ENCODE data around the gene CSNK1E.
A peak's percentile ranks its signal among the peaks of the same experiment; 100 is the strongest.

The CSNK1E gene

DNA sequence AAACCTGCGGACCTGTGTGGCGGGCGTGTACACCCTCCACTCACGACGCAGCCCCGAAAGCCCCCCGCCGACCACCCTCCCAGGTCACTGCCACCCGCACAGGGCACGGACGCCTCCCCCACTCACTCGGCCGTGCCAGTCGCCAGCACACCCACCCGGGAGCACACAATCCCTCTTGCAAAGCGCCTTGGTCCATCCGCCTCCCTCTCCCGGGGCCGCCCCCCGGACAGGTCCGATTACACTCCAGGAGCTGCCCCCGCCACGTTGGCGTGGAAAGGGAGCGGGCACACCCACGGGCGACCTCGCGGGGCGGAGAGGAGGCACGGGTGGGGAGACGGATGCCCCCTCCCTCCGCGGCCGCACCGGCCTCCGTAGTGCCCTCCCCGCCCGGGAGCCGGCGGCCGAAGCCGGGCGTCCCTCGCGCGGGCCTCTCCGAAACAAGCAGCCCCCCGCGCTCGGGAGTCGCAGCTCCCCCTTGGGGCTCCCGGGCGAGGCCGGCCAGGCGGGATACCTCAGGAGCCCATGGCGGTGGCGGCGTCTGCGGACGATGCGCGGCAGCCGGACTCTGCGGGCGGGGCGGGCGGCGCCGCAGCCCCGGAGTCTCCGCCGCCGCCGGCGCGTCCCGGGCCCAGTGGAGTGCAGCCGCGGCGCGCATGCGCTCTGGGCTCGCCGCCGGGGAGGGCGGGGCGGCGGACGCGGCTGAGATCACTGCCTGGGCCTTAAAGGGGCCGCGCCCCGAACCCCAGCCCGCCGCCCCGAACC, 44.7 kb downstream of the CSNK1E start, which contains the start of gene TMEM184B:
Gene TMEM184B, minus strand, starts transcription at position 638 of the 762 bp plus-strand sequence. CDS start 25,049 bp downstream, outside the sequence.
- DNase-seq, result peak; percentile 78

DNA sequence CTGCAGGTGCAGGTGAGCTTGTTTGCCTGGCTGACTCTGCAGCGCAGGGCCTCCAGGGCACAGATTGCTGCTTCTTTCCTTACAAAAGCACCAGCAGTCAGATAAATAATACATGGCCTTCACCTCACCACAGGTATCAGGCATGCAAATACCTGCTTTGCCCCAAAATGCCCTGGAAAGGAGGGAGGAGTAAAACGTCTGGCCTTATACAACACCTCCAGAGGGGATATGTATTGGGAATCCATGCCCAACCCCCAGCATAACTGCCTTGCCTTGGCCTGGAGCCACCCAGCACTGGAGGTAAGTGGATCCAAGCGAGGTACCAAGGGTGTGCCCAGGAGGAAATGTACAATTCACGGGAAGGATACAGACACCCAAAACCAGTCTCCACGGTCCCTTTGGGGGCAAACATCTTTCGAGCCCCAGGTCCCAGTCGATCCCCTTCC, 45.3 kb downstream of the CSNK1E start:
- DNase-seq, result no peak

DNA sequence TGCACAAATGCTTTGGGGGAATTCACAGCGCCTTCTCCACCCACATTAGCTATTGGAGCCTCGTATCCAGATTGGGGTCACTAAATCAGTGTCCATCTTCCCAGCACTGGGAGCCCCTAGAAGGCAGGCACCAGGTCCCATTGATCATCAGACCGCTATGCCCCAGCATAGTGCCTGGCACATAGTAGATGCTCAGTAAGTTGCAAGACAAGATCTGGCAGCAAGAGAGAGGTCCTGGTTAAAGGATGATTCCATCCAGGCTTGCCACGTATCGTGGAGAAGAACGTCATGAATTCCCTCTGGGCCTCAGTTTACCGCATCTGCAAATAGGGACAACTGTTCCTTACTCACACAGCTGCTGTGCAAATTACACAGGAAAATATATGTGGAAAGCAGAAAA, 46.1 kb downstream of the CSNK1E start:
- no peak for DNase-seq

DNA sequence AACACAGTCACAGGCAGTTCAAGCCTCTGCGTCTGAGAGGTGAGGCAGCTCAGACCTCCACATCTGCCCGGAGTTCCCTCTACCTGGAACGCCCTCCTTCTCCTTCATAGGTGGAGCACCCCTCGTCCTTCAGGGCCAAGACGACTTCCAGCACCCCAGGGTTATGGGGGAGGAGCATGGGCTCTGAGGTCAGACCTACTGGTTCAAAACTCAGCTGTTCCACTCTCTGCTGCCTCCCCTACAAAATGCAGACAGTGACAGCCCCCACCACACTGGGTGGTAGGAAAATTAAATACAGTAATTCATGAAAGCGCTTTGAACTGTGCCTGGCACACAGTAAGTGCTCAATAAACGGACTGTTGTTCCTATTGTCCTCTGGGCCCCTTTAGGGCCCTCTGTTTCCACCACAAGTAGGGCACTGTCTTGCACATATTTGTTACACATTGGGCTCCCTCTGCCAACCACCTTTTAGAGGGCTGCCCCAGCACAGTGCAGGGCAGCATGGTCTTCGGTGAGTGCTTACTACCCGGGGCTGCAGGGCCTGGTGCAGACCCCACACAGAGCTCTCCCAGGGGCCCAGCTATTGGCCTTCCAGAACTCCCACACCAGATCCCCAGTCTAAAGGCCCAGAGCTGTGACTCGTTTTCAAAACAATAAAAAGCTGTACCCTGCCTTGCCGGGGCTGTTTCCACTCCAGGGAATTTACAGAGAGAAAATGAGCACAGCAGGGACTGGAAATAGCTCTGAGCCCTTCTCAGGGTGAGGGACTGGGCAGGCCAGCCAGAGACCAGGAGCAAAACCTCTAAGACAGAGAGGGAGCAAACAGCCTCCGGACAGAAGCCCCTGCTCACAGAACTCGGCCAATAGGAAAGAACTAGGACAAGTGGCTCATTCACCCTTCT, 46.9 kb downstream of the CSNK1E start:
- DNase-seq, result no peak

DNA sequence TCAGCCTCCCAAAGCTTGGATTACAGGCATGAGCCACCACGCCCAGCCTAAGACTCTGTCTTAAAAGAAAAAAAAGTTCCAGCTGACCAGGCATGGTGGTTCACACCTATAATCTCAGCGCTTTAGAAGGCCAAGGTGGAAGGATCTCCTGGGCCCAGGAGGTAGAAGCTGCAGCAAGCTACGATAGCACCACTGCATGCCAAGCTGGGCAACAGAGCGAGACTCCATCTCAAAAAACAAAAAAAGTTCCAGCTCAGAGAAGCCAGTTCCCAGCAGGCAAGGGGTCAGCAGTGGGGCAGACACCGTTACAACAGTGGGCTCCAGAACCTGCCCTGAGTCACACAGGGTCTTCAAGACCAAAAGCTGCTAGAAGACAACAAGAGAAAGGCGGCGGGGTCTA, 47.8 kb downstream of the CSNK1E start:
- DNase-seq, result no peak

DNA sequence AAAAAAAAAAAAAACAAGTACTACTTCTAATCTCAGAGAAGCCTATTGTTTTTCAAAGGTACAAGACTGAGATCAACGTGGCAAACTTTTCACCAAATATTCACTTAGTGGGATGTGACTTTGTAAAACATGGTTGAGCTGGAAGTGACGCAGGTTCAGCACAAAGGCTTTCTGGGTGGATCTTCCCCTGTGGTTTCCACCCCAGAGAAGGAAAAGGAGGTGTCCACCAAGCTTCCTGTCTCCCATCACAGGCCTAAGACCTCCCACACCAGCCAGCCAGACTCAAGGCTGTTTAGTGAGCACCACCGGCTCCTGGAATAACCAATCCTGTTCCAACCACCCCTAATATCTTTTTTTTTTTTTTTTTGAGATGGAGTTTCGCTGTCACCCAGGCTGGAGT, 50.1 kb downstream of the CSNK1E start:
- peak; percentile 47 for DNase-seq

DNA sequence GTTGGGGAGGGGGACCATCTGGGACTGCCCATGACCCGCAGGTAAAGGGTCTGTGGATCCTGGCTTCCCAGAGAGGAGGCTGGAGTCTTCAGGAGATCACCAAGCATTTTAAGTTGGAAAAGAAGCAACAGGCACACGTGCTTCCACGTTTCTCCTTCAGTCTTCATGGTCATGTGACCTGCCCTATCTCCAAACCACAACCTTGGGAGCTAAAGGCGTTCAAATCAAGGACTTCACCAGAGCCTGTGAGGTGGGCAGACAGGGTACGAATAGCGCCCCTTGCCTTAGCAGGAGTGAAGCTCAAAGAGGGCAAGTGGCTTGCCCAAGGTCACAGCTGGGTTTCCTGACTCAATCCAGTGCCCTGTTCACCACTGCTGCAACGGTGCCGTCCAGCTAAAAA, 51.1 kb downstream of the CSNK1E start:
- DNase-seq, result no peak

DNA sequence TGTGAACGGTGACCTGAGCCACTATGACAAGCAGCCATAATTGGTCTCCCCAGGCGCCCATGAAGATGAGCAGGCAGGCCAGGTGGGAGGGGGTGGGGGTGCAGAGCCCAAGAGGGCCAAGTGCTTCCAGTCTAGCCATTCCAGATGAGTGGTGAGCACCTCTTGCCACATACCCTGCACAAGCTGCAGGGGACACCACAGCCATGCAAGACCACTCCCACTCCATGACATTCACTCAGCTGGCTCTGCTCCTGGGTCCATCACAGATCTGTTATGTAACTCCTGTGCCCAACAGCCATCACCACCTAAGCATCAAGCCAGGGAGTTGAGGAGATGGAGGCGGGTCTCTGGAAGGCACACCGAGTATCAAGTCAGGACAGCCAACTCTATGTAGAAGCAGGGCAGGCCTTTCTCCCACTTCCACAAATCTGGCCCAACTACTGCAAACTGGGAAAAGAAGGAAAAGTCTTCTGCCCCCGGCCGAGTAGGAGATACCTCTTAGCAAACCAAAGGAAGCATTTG, 52.9 kb downstream of the CSNK1E start:
- DNase-seq, result no peak

DNA sequence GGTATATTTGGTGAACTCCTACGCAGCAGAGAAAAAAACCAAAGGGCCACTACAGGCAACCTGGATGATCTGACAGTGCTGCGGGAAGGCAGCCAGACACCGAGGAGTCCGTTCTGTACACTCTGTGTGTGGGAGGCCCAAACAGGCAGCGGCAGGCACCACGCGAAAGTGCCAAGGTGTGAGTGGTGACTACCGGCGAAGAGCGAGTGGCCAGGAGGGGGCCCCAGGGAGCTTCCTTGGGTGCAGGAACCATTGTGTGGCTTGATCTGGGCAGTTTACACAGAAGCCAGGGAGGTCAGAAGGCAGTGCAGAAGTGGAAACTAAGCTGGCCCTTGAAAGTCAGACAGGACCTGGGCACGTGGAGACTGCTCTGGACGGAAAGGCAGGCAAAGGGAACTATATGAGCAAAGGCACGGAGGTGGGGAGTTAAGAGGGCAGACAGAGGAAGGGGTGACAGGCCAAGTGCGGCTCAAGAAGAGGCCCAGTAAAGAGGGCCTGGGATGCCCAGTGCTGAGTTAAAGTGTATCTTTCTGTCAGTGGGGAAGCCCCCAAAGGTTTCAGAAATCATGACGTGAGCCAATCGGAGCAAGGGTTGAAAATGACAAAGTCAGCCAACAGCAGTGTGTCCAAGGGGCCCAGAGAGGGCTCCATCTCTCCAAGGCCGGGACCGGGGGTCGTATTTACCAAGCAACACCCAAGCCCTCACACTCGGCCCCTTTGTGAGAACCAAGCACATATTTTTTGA, 55.0 kb downstream of the CSNK1E start:
- DNase-seq, result peak; percentile 45

DNA sequence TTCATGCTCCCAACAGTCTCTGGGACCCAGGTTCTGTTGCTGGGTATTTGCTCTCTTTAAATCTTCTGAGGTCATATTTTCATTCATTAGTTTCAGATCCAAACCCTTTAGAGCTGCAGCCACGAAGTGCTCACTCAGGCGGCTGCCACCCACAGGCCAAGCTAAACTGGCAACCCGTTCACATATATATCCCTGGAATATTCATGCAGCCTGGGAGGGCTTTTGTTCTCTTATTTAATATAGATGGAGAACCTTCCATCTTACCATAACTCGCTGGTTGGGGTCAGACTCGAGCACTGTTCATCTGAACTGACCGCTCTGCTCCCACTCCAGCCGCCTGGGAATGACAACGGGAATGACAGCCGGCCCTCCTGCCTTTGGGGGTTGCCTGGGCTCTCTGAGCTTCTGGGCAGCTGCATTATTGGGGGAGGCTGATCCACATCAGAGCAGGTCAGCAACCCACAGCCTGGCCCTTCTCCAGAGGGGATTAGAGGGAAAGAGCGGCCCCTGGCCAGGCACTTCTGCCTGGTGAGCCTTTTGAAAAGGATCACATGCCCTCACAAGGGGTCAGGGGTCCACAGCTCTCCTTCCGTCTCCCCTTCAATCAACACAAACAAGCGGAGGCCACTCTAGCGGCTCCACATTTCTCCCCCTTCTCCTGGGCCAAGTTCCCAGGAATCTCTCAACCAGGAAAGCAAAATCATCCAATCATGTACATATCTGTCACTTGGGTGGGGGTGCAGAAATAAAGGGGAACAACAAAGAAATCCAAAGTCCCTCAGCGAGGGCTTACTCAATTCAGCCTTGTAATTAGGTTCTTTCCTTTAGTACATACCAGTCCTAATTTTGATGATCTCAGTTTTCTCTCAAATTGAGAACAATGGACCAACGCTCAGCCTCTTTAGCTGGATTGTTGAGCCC, 56.2 kb downstream of the CSNK1E start:
- DNase-seq, result no peak

DNA sequence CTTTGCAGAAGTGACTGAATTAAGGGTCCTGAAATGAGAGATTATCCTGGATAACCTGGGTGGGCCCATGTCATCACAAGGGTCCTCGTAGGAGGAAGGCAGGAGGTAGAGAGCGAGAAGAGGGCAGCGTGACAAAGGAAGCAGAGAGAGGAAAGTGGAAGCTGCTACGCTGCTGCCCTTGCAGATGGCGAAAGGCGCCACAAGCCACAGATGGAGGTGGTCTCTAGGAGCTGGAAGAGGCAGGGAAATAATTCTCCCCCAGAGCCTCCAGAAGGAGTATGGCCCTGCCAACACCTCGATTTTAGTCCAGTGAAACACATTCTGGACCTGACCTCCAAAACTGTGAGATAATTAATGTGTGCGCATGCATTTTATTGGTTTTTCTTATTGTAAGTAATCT, 57.9 kb downstream of the CSNK1E start:
- no peak for DNase-seq

DNA sequence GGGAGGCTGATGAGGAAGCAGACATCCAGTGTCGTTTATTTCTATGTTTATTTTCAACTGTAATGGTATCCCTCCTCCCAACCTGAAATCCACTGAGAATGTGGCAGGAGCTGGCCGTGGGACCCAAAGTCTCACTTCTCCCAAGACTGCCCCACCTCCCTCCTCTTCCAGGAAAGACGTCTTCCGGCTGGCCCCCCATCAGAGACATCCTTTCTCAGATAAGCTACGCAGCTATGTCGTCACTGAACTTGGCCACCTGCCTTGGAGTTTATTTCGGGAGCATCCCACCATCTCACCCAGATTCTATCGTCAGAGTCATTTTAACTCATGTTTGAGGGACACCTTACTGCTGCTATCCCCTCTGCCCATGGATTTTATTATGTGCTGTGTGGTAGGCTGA, 58.3 kb downstream of the CSNK1E start:
- DNase-seq, result no peak

DNA sequence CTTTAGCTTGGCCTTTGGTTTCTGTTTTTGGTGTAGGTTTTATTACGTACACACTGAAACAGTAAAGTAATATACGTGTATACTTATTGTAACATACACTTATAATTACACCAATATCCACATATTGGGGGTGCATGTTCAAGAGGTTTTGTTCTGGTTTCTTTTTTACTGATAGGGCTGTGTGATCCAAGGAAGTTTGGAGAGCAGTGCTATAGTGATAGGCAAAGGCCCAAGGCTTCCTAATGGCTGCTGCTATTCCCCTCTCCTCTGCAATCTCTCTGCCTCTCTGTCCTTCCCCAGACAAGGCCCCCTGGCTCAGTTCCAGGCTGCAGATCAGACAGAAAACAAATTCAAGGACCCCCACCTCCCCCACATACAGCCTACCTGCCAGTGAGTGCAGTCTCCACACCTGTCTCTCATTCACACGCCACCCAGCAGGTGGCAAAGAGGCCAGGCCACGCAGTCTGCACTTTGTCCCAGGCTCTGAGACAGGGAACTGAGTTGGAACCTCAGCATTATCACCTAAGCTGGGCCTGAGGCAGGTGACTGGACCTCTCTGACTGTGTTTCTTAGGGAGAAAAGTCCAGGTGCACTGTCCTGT, 59.5 kb downstream of the CSNK1E start:
- DNase-seq, result no peak

DNA sequence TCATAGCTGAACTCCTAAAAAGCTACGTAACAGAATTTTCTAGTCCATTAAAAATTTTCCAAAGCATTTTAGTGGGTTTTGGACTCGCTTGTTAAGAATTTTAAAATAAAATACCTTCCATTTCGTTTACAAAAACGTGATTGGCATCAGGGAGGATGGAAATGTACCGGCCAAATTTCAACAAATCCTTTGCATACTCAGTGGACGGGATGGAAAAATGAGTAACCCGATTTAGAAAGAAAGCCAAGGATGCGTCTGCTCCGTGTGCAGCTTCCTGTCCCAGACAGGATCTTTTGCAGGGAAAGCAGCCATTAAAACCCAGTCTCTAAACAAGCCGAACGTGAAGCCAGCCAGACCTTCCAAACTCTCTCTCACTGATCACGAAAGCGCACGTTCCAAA, 60.1 kb downstream of the CSNK1E start:
- no peak for DNase-seq

DNA sequence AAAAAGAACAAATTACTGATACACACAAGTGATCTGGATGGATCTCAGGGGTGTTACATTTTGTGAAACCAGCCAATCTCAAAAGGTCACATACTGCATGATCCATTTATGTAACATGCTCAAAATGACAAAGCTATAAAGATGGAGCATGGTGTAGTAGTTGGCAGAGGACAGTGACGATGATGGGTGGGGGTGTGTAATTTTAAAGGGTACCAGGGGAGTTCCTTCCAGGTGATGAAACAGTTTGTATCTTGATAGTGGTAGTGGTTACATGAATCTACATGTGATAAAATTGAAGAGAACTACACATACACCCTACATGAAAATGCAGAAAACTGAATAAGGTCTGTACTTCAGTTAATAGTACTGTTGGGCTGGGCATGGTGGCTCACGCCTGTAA, 61.5 kb downstream of the CSNK1E start:
- DNase-seq, result no peak

DNA sequence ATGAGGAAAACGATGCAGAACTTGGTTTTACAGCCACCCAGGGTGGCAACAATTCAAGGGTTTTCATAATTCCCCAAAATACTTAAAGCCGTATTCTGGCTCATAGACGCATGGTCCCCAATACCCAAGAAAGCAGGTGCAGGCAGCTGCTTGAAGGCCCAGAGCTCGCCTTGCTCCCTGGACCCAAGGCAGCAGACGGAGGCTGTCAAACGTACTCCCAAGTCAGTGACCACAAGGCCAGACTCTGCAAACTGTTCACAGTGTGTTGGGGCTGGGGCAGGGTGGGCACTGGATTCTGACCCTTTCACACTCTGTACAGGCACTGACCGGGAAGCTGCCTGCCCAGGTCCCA, 65.9 kb downstream of the CSNK1E start:
- DNase-seq, result no peak

DNA sequence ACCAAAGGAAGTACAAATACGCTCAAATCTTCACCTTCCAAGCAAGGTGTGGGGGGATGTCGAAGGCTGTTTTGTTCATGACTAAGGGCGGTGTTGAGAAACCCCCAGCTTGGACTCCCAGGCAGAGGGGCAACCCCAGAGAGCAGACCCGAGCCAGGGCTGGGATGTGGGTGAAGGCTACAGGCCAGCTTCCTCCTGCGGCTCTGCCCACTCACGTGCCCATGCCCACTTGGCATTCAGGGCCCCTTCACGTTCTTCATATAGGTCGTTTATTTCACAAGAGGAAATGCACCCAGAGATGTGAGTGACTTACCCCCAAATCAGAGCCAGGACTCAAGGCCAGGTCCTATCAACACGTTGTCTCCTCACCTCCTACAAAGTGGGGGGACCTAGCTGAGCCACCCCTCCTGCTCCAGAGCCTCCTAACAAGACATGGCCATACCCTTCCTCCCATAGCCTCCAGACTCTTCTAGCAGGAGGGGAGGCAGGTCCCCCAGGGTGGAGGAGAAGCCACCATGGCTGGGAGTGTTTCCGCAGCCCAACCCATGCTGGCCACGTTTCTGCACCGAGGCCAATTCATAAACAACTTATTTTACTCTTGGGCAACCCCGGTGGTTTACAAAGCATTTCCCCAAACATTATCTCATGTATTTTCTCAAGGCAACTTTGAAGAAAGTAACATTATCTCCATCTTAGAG, 66.4 kb downstream of the CSNK1E start:
- DNase-seq, result no peak

DNA sequence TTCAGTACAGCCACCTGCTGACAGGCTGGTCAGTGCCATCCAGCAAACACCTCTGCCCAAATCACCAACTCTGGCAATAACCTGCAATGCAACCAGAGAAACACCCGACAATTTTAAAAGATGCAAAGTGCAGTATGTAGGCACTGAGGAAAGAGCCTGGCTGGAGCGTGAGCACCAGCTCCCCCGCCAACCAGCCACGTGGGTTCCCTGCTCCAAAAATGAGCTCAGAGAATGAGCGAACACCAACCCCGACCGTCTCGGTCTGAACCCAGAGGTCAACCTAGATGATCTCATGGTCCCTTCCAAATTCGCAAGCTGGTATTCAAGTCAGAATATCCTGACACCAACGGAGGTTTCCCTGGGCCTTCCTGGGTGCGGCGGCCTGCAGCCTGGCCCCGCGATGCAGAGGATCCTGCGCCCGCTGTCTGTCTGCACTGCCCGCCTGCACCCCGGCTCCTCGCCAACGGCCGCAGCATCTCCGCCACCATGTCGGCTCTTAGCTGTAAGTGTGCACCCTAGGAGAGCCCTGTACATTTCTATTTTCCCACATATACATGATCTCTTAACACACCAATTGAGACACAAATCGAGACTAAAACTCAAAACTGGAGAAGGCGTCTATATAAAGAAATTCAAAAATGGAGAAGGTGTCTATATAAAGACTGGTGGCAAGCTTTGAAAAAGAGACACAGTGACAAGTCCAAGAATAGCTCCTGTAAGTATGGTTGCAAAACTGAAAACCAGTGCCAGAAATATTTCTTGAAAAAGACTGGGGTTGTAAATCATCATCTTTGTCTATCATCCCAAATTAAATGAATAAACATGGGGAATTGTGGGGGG, 67.2 kb downstream of the CSNK1E start:
- DNase-seq, result no peak

DNA sequence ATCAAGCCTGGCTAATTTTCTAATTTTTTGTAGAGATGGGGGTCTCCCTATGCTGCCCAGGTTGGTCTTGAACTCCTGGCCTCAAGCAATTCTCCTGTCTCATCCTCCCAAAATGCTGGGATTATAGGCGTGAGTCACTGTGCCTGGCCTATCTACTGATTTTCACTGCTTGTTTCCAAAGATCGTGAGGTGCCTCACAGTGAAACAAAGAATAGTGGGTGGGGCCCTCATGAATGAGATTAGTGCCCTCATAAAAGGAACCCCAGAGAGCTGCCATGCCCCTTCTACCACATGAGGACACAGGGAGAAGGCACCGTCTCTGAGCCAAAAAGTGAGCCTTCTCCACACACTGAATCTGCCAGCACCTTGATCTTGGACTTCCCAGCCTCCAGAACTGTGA, 67.9 kb downstream of the CSNK1E start:
- no peak for DNase-seq

DNA sequence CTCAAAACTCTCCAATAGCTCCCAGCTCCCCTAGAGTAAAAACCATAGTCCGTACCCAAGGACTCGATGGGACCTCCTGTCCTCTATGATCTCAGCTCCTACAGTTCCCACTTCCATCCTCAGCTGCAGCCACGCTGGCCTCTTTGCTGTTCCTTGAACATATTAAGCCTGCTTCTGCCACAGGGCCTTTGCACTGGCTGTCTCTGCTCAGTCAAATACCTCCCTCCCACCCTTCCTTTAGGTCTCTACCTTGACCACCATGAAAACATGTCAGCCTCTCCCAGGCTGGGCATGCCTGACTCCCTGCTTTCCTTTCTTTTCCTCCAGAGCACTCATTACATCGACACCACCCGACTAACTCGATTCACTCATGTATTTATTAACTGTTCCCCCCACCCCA, 69.0 kb downstream of the CSNK1E start:
- no peak for DNase-seq
